ENCODE results near the gene TSC2. TPM values are rescaled to one million over a fixed set of nuclear protein-coding genes. Genes with fewer than 3 reads are reported as not detected.
"Not testable (repeated sequence)": the region's sequence is repeated elsewhere in the genome, so short reads cannot be mapped to it uniquely, and the experiment has no call there.

Gene TSC2
- total RNA-seq, 4 donors from 2014 or later = 101 to 148 (median 109) TPM

- H3K9me3 ChIP-seq; DNase-seq; H3K27ac ChIP-seq; H3K4me3 ChIP-seq (replicated peaks in 1 of 3); H3K4me1 ChIP-seq; H3K27me3 ChIP-seq; intact Hi-C loops (cut with DNase I): not testable (repeated sequence)
- 95 to 97% methylated on average over 12 to 35 of the region's 73 CpGs for WGBS, 2 donors
- peaks cover 24 to 41% of the 10 kb centered on the region in 2 donors for H3K36me3 ChIP-seq
Measured at GRCh38 chr16:2108446-2109270, 60.9 kb downstream of the TSC2 start.

GRCh38 chr16:2109271-2109580, 61.4 kb downstream of the TSC2 start:
- H3K4me3 ChIP-seq (replicated peaks in 1 of 3); H3K9me3 ChIP-seq; DNase-seq; H3K4me1 ChIP-seq; intact Hi-C loops (cut with DNase I); H3K27ac ChIP-seq; H3K27me3 ChIP-seq: not testable (repeated sequence)
- H3K36me3 ChIP-seq = peaks cover 24 to 44% of the 10 kb centered on the region in 2 donors
- WGBS, 2 donors = 96 to 98% methylated on average over 9 to 25 of the region's 25 CpGs

GRCh38 chr16:2109872-2110271, 62.1 kb downstream of the TSC2 start:
- WGBS, 2 donors = 100% methylated on average over 3 of the region's 23 CpGs; no CpG with 5 or more reads in 1 of the 2 donors
- peaks cover 24 to 46% of the 10 kb centered on the region in 2 donors for H3K36me3 ChIP-seq
- intact Hi-C loops (cut with DNase I); H3K27me3 ChIP-seq; DNase-seq; H3K27ac ChIP-seq; H3K4me1 ChIP-seq; H3K4me3 ChIP-seq (replicated peaks in 1 of 3); H3K9me3 ChIP-seq: not testable (repeated sequence)

- 93 to 96% methylated on average over 28 of the region's 43 CpGs for WGBS, 2 donors
- intact Hi-C loops (cut with DNase I) = not testable (repeated sequence)
Measured at GRCh38 chr16:2110332-2111008, 62.7 kb downstream of the TSC2 start.

GRCh38 chr16:2111009-2111353, 63.2 kb downstream of the TSC2 start:
- H3K27me3 ChIP-seq; H3K27ac ChIP-seq; intact Hi-C loops (cut with DNase I); H3K4me3 ChIP-seq (replicated peaks in 1 of 3); DNase-seq; H3K4me1 ChIP-seq; H3K9me3 ChIP-seq: not testable (repeated sequence)
- 97% methylated on average over 29 to 36 of the region's 36 CpGs for WGBS, 2 donors
- peaks cover 17 to 37% of the 10 kb centered on the region in 2 donors for H3K36me3 ChIP-seq

More at GRCh38 chr16:2110332-2111008, 62.7 kb downstream of the TSC2 start:
- not testable (repeated sequence) for DNase-seq; H3K27ac ChIP-seq; H3K9me3 ChIP-seq; H3K4me3 ChIP-seq (replicated peaks in 1 of 3); H3K4me1 ChIP-seq; H3K27me3 ChIP-seq
- H3K36me3 ChIP-seq = peaks cover 21 to 41% of the 10 kb centered on the region in 2 donors

- H3K4me1 ChIP-seq; H3K9me3 ChIP-seq; H3K27me3 ChIP-seq; intact Hi-C loops (cut with DNase I); H3K27ac ChIP-seq; H3K4me3 ChIP-seq (replicated peaks in 1 of 3); DNase-seq: not testable (repeated sequence)
- 96 to 98% methylated on average over 12 to 50 of the region's 65 CpGs for WGBS, 2 donors
- H3K36me3 ChIP-seq = peaks cover 17 to 34% of the 10 kb centered on the region in 2 donors
Measured at GRCh38 chr16:2111412-2112335, 63.9 kb downstream of the TSC2 start.

GRCh38 chr16:2112539-2113106, 64.8 kb downstream of the TSC2 start:
- H3K9me3 ChIP-seq; H3K4me3 ChIP-seq (replicated peaks in 1 of 3); H3K4me1 ChIP-seq; H3K27me3 ChIP-seq; DNase-seq; intact Hi-C loops (cut with DNase I); H3K27ac ChIP-seq: not testable (repeated sequence)
- 88% methylated on average over 11 of the region's 30 CpGs; no CpG with 5 or more reads in 1 of the 2 donors for WGBS, 2 donors
- H3K36me3 ChIP-seq = peaks cover 17 to 34% of the 10 kb centered on the region in 2 donors

- 93 to 96% methylated on average over 21 to 22 of the region's 26 CpGs for WGBS, 2 donors
- H3K27me3 ChIP-seq = not testable (repeated sequence)
Measured at GRCh38 chr16:2114225-2114624, 66.4 kb downstream of the TSC2 start.

GRCh38 chr16:2114885-2115590, 67.3 kb downstream of the TSC2 start:
- intact Hi-C loops (cut with DNase I); H3K27me3 ChIP-seq; H3K27ac ChIP-seq; H3K4me3 ChIP-seq (replicated peaks in 1 of 3); H3K9me3 ChIP-seq; DNase-seq; H3K4me1 ChIP-seq: not testable (repeated sequence)
- peaks cover 16 to 18% of the 10 kb centered on the region in 2 donors for H3K36me3 ChIP-seq
- 89 to 91% methylated on average over 16 to 21 of the region's 34 CpGs for WGBS, 2 donors

More at GRCh38 chr16:2114225-2114624, 66.4 kb downstream of the TSC2 start:
- DNase-seq; H3K4me1 ChIP-seq; intact Hi-C loops (cut with DNase I); H3K27ac ChIP-seq; H3K9me3 ChIP-seq; H3K4me3 ChIP-seq (replicated peaks in 1 of 3): not testable (repeated sequence)
- peaks cover 17 to 23% of the 10 kb centered on the region in 2 donors for H3K36me3 ChIP-seq
